ACC112 (cell line): ENCODE data around the gene PUS10.
"Not testable (repeated sequence)": the region's sequence is repeated elsewhere in the genome, so short reads cannot be mapped to it uniquely, and the experiment has no call there.

Experiments
- H2AFZ ChIP-seq: fragments of 200-600 bp; sonication (generic); one replicate; pipeline ENCODE4 v1.6.0; 2017; ENCODE audit warnings: antibody characterized with exemption, low read length; ENCODE audit not compliant: unreplicated experiment
- H3K27ac ChIP-seq: fragments of 200-600 bp; sonication (generic); 2 replicates; pipeline ENCODE4 v1.5.1; 2014; ENCODE audit warnings: low read depth, mild to moderate bottlenecking, antibody characterized with exemption, low read length, moderate library complexity
- H3K27me3 ChIP-seq: fragments of 200-600 bp; sonication (generic); 2 replicates; pipeline ENCODE4 v1.6.1; 2014; ENCODE audit warnings: mild to moderate bottlenecking, antibody characterized with exemption, low read length, moderate library complexity, mixed read lengths; ENCODE audit not compliant: insufficient read depth
- H3K36me3 ChIP-seq: fragments of 200-600 bp; sonication (generic); 2 replicates; pipeline ENCODE4 v1.6.1; 2016; ENCODE audit warnings: mild to moderate bottlenecking, antibody characterized with exemption, low read length, moderate library complexity, mixed read lengths; ENCODE audit not compliant: insufficient read depth
- H3K4me1 ChIP-seq: fragments of 200-600 bp; sonication (generic); one replicate; pipeline ENCODE4 v1.6.1; 2016; ENCODE audit warnings: low read length, mixed read lengths; ENCODE audit not compliant: insufficient read depth, unreplicated experiment, control insufficient read depth
- H3K4me3 ChIP-seq: fragments of 200-600 bp; sonication (generic); 2 replicates; pipeline ENCODE4 v1.5.1; 2014; ENCODE audit warnings: mild to moderate bottlenecking, low read depth, low read length
- H3K79me2 ChIP-seq: fragments of 200-600 bp; sonication (generic); one replicate; pipeline ENCODE4 v1.6.0; 2016; ENCODE audit warnings: low read length; ENCODE audit not compliant: control insufficient read depth, unreplicated experiment, insufficient read depth

The PUS10 gene

GRCh38 chr2:60987656-60988055, 30.4 kb downstream of the PUS10 start:
- H3K27me3 ChIP-seq, H3K4me1 ChIP-seq, H3K4me3 ChIP-seq, H2AFZ ChIP-seq, H3K79me2 ChIP-seq, H3K27ac ChIP-seq, H3K36me3 ChIP-seq: not testable (repeated sequence)

- Histone ChIP-seq H3K79me2 (no peaks in the 10 kb centered on the region), H2AFZ (no peak overlapping the region), H3K36me3 (no peaks in the 10 kb centered on the region; the same call in 1 of the 2 replicates), H3K4me1 (no peaks in the 10 kb centered on the region), H3K27ac (no peak overlapping the region), H3K4me3 (no peak overlapping the region), H3K27me3 (no peaks in the 10 kb centered on the region)
Measured at GRCh38 chr2:60987041-60987440, 31.0 kb downstream of the PUS10 start.

- H3K79me2 ChIP-seq = no peaks in the 10 kb centered on the region
- no peak overlapping the region for H2AFZ ChIP-seq
- no peaks in the 10 kb centered on the region for H3K4me1 ChIP-seq
- no peak overlapping the region for H3K4me3 ChIP-seq
- no peaks in the 10 kb centered on the region for H3K27me3 ChIP-seq
- H3K27ac ChIP-seq = no peak overlapping the region
- H3K36me3 ChIP-seq = no peaks in the 10 kb centered on the region
Measured at GRCh38 chr2:60984720-60985119, 33.3 kb downstream of the PUS10 start.

- H3K4me3 ChIP-seq, H3K27ac ChIP-seq, H3K27me3 ChIP-seq, H3K79me2 ChIP-seq, H2AFZ ChIP-seq, H3K36me3 ChIP-seq, H3K4me1 ChIP-seq: not testable (repeated sequence)
Measured at GRCh38 chr2:60982066-60982465, 36.0 kb downstream of the PUS10 start.

- no peaks in the 10 kb centered on the region for H3K36me3 ChIP-seq
- H3K4me1 ChIP-seq = no peaks in the 10 kb centered on the region
- H3K27me3 ChIP-seq = no peaks in the 10 kb centered on the region
- no peak overlapping the region for H2AFZ ChIP-seq
- no peak overlapping the region for H3K27ac ChIP-seq
- no peaks in the 10 kb centered on the region for H3K79me2 ChIP-seq
- no peak overlapping the region for H3K4me3 ChIP-seq
Measured at GRCh38 chr2:60980071-60980815, 37.8 kb downstream of the PUS10 start.

- Histone ChIP-seq H3K36me3 (no peaks in the 10 kb centered on the region), H3K4me3 (no peak overlapping the region)
Measured at GRCh38 chr2:60979231-60979630, 38.8 kb downstream of the PUS10 start.

GRCh38 chr2:60977562-60977895, 40.5 kb downstream of the PUS10 start:
- H3K36me3 ChIP-seq = no peaks in the 10 kb centered on the region
- H3K27ac ChIP-seq = no peak overlapping the region
- no peaks in the 10 kb centered on the region for H3K79me2 ChIP-seq
- no peak overlapping the region for H2AFZ ChIP-seq
- H3K27me3 ChIP-seq = no peaks in the 10 kb centered on the region
- no peak overlapping the region for H3K4me3 ChIP-seq
- H3K4me1 ChIP-seq = no peaks in the 10 kb centered on the region

More at GRCh38 chr2:60979231-60979630, 38.8 kb downstream of the PUS10 start:
- Histone ChIP-seq H3K27me3 (no peaks in the 10 kb centered on the region), H3K4me1 (no peaks in the 10 kb centered on the region), H2AFZ (no peak overlapping the region), H3K27ac (no peak overlapping the region), H3K79me2 (no peaks in the 10 kb centered on the region)

- no peaks in the 10 kb centered on the region for H3K4me1 ChIP-seq
- no peak overlapping the region for H2AFZ ChIP-seq
- no peak overlapping the region for H3K27ac ChIP-seq
- no peaks in the 10 kb centered on the region for H3K27me3 ChIP-seq
- no peak overlapping the region for H3K4me3 ChIP-seq
- H3K36me3 ChIP-seq = no peaks in the 10 kb centered on the region
- no peaks in the 10 kb centered on the region for H3K79me2 ChIP-seq
Measured at GRCh38 chr2:60976875-60977561, 41.0 kb downstream of the PUS10 start.

- Histone ChIP-seq H3K27me3 (no peaks in the 10 kb centered on the region), H3K36me3 (no peaks in the 10 kb centered on the region), H3K4me1 (no peaks in the 10 kb centered on the region), H3K27ac (no peak overlapping the region), H3K4me3 (no peak overlapping the region), H2AFZ (no peak overlapping the region), H3K79me2 (no peaks in the 10 kb centered on the region)
Measured at GRCh38 chr2:60976256-60976850, 41.7 kb downstream of the PUS10 start.

GRCh38 chr2:60974652-60975051, 43.4 kb downstream of the PUS10 start:
- no peaks in the 10 kb centered on the region for H3K36me3 ChIP-seq
- H3K27ac ChIP-seq = no peak overlapping the region
- H2AFZ ChIP-seq = no peak overlapping the region
- H3K4me1 ChIP-seq = no peaks in the 10 kb centered on the region
- no peak overlapping the region for H3K4me3 ChIP-seq
- no peaks in the 10 kb centered on the region for H3K79me2 ChIP-seq
- H3K27me3 ChIP-seq = no peaks in the 10 kb centered on the region

- Histone ChIP-seq H3K4me3 (no peak overlapping the region), H3K36me3 (no peaks in the 10 kb centered on the region), H3K79me2 (no peaks in the 10 kb centered on the region), H2AFZ (no peak overlapping the region), H3K4me1 (no peaks in the 10 kb centered on the region), H3K27ac (no peak overlapping the region), H3K27me3 (no peaks in the 10 kb centered on the region)
Measured at GRCh38 chr2:60973705-60974104, 44.4 kb downstream of the PUS10 start.
